GM18499 (cell line): Measurements from ENCODE around the gene MST1R.
A peak's percentile ranks its signal among the peaks of the same experiment; 100 is the strongest.

Experiments
- ATAC-seq: cut with Tn5 transposase; IDR thresholded peaks from one replicate; pipeline ENCODE4 v1.9.1; 2021; ENCODE audit warnings: moderate number of reproducible peaks; ENCODE audit not compliant: insufficient read depth, unreplicated experiment

The MST1R gene

GRCh38 chr3:49879721-49880120, 24.0 kb downstream of the MST1R start:
- no peak for ATAC-seq

GRCh38 chr3:49878686-49879085, 25.0 kb downstream of the MST1R start:
- ATAC-seq, result no peak

GRCh38 chr3:49877716-49878115, 26.0 kb downstream of the MST1R start:
- no peak for ATAC-seq

GRCh38 chr3:49876567-49876966, 27.1 kb downstream of the MST1R start:
- ATAC-seq, result no peak

GRCh38 chr3:49873623-49874022, 30.1 kb downstream of the MST1R start:
- ATAC-seq, result no peak

GRCh38 chr3:49872801-49873281, 30.8 kb downstream of the MST1R start:
- ATAC-seq, result no peak

- no peak for ATAC-seq
Measured at GRCh38 chr3:49871531-49872153, 32.0 kb downstream of the MST1R start.

- ATAC-seq, result no peak
Measured at GRCh38 chr3:49869525-49870126, 34.0 kb downstream of the MST1R start, which contains the start of gene CAMKV. TSS of gene CAMKV (minus strand) at chr3:49869906. CDS start at chr3:49862388, 7,518 bp downstream.

- ATAC-seq, result no peak
Measured at GRCh38 chr3:49868862-49869466, 34.7 kb downstream of the MST1R start.

GRCh38 chr3:49867871-49868321, 35.8 kb downstream of the MST1R start:
- no peak for ATAC-seq

GRCh38 chr3:49867400-49867799, 36.3 kb downstream of the MST1R start:
- ATAC-seq, result no peak

- no peak for ATAC-seq
Measured at GRCh38 chr3:49865198-49865784, 38.4 kb downstream of the MST1R start.

GRCh38 chr3:49864505-49864904, 39.2 kb downstream of the MST1R start:
- no peak for ATAC-seq

GRCh38 chr3:49859576-49860305, 43.9 kb downstream of the MST1R start:
- ATAC-seq, result no peak

- ATAC-seq, result peak; percentile 69
Measured at GRCh38 chr3:49856181-49857005, 47.3 kb downstream of the MST1R start, which contains the start of gene TRAIP. TSS of gene TRAIP (minus strand) at chr3:49856564. CDS start at chr3:49856453, 111 bp downstream.

GRCh38 chr3:49855662-49856061, 48.0 kb downstream of the MST1R start:
- ATAC-seq, result no peak

GRCh38 chr3:49845694-49846093, 58.0 kb downstream of the MST1R start:
- ATAC-seq, result no peak

- ATAC-seq, result no peak
Measured at GRCh38 chr3:49844464-49845183, 59.0 kb downstream of the MST1R start.
